GM18517 (cell line): Measurements from ENCODE around the gene PDE2A.

Experiments
- ATAC-seq: cut with Tn5 transposase; IDR thresholded peaks from one replicate; pipeline ENCODE4 v1.9.1; 2021; ENCODE audit warnings: mild to moderate bottlenecking, moderate library complexity; ENCODE audit not compliant: unreplicated experiment

Gene PDE2A

DNA sequence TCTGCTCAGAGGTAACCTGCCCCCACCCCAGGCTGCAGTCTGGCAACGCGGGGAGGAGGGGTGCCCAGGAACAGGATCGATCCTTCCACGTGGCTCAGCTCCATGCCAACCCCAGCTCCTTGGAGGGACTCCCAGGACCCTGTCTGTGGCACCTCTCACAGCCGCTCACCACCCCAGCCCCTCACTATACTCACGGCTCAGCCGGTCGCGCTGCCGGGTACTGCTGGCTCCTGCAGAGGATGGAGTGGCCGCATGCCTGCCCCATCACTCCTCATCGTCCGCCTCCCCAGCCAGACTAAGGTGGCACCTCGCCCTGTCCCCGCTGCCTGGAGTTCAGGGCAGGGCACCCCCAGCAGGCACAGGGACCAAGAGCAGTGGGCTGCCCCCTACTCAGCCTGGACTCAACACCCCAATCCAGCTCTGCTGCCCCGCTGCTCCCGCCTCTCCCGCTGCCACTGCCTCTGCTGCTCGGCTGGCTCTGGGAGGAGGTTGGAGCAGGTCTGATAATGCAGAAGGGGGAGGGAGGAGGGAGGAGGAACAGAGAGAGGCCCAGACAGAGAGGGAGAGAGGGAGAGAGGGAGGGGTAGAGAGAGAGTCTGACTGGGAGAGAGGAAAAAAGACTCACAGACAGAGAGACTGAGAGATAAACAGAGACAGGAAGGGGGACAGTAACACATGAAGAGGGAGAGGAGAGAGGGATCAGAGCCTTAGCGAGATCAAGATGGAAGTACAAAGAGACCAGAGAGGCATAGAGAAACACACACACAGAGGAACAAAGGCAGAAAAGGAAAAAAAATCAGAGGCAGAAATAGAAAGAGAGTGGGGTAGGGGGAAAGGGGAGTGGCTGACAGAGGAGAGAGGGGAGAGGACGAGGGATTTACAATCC is at the start of gene PDE2A:
Gene PDE2A, minus strand, starts transcription at position 480 of the 886 bp plus-strand sequence. Its CDS starts 215 bp downstream, at position 265.
- ATAC-seq: no peak

DNA sequence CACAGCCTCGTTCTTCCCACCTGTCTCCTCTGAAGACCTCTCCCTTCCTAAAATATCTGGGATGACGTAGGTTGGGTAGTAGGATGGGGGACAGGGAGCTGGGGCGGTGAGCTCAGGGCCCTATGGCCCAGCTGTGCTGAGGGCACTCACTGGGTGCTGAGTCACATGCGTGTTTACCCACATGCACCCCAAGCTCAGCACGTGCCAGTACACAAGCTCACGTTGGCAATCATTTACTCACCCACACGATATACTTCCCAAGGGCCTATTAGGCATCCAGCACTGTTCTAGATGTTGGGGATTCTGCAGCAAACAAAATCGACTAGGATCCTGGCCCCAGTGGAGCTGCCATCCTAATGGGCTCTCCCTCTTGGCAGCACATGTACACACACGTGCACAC is 49.3 kb upstream of the PDE2A start:
- no peak for ATAC-seq

DNA sequence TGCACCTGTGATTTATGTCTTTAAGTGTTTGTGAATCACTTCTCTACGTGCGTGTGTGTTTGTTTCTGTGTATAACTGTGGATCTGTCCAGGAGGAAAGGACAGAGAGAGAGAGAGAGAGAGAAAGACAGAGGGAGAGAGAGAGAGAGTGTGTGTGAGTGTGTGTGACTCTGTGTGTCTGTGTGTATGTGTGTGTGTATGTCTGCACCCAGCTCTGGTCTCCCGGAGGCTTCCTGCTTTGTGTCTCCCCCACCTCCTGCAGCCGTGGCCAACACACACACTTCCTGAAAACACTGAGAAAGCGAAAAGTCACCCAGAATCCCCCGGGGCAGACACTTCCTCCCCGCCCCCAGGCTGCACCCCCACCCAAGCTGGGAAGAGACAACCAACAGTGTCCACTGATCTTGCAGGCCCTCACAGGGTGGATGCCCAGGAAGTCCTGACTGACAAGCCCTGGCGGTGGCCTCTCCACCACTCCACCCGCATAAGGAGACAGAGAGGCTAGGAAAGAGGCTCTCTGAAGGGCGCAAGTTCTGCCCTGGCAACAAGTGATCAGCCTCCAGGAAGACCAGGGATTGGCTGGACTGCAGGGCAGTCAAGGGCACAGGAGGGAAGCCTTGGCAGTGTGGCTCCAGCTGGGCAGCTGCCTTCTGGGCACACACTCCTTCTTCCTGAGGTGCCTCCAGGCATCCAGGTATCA is 48.0 kb upstream of the PDE2A start:
- peak; percentile 55 for ATAC-seq

DNA sequence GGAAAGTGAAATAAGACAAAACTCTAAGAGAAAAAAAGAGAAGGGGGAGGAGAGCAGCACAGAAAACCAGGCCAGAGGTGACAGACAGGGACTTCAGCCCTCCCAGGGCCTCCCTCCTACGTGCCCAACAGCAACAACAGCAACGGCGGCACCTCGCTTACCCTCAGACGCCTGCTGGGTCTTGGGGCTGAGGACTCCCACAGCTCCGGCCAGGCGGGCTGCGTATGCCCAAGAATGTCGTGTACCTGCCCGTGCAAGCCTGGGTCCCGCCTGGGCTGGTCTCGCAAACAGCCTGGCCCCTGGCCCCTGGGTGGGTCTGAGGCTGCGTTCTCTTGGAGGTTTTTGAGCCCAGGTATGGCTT is 47.4 kb upstream of the PDE2A start:
- no peak for ATAC-seq

DNA sequence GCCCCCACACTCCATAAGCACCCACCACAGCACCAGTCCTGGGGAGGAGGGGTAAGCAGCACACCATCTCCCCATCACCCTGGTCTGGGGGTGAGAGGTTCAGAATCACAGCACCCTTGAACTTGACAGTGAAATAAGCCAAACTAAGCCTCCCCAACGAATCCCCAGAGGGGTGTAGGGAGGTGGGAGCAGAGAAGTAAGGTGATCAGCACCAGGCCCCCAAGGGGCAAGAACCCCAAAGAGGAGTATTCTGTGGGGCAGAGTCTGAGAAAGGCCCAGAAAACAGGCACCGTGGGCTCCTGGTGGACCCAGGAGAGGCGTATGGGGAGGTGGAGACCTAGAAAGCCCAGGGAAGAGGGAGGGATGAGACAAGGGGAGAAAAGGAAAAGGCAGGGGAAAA is 47.1 kb upstream of the PDE2A start:
- ATAC-seq: no peak

DNA sequence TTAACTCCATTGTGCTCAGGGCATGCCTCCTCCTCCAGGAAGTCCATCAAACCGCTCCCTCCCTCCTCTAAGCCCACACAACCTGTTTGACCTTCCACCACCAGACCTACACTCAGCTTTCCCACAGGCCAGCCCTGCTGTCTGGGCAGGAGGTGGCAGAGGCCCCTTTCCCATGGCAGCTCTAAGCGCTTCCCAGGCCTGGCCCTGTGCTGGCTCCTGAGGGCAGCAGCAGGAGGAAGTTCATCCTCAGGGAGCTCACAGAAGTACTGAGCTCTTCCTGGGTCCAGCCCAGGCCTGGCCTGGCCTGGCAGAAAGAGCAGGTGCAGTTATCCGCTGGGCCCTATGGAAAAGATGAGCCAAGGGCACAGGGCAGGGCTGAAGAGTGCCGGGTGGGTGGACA is 46.6 kb upstream of the PDE2A start:
- ATAC-seq: no peak

DNA sequence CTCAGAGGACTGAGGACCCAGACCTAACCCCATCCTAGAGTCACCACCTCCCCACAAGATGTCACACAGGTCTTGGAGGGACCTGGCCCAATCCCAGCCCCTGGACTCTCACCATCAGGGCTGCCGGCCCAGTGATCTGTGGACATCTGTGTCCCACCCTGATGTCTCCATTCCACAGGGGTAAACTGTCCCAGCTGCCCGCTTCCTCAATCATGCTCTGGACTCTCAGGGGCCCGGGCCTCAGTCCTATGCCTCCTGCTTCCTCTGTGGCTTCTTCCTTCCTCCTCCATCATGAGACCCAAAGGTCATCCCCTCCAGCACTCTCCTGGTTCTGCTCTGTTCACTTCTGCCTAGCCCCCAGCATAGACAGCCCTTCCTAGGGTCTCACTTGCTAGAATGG is 45.8 kb upstream of the PDE2A start:
- no peak for ATAC-seq

DNA sequence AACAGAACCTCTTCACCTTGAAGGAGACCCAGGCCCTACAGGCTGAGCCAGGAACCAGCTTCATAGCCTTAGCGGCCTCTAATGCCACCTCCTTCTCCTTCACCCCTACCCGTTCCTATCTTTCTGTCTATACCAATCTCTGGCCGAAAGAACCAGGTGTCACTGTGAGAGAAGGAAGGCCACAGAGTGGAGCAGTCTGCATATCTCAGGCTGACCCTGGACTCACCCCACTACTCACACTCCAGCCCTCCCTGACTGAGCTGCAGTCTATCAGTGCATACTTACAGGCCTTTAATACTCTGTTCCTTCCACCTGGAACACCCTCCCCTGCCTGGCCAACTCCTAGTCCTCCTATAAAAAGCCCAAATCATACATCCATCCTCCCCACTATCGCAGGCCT is 45.3 kb upstream of the PDE2A start:
- ATAC-seq: no peak

DNA sequence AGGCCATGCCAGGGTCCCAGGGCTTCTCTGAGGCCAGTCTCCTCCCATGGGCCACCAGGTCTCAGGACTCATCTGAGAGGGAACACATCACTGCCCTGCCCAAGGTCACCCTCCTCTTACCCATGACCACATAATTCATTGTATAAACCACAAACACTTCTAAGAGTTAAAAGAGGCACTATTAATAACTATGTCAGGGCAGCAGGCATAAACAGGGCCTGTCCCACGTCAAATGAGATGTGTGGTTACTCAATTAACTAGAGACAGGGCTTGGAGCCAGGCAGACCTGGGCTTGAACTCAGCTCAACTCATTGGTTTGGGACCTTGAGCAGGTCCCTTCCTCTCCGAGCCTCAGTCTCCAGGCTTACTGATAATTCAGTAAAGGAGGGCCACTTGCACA is 44.9 kb upstream of the PDE2A start:
- ATAC-seq: no peak

DNA sequence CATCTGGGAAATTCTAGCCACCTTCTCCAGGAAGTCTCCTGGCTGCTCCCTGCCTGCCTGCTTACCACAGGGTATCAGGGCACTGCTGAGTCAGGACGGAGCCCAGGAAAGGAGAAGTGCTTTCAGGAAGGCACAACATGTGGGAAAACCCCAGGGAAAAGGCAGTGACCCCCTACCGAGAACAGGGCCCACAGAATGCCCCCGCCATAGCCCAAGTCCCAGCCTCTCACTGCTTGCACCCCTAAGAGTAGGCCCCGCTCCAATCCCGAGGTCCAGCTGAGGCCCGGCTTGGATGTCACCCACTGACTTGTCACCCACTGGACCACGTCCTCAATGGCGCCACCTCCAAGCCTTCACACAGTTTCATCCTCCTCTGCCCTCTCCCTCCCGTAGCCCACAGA is 43.9 kb upstream of the PDE2A start:
- ATAC-seq: no peak

DNA sequence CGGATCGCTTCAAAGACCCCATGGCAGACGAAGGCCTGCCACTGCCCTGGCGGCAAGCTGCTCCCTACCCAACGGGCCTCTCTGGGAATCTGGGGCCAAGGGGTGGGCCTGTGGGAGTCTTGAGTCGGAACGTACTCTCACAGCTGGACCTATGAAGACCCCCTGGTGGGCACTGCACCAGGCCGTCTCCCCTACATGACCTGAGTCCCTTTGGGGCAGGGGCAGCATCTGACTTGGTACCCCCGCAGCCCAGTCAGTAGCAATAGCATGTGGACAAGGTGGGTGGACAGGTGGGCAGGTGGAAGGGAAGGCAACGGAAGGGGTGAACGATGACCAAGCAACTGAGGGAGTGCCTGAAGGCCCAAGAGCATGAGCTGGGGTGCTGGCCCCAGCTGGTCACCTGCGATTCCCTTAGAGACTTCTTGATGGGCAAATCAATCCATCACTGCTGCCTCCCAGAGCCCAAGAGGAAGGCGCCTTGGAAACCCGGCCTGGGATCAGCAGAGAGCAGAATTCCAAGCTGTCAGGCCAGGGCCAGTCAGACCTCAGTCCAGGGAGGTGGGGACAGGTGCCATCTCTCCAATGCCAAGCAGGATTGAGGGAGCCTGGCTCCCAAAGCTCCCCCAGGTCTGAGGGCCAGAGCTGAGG is 42.7 kb upstream of the PDE2A start:
- no peak for ATAC-seq

DNA sequence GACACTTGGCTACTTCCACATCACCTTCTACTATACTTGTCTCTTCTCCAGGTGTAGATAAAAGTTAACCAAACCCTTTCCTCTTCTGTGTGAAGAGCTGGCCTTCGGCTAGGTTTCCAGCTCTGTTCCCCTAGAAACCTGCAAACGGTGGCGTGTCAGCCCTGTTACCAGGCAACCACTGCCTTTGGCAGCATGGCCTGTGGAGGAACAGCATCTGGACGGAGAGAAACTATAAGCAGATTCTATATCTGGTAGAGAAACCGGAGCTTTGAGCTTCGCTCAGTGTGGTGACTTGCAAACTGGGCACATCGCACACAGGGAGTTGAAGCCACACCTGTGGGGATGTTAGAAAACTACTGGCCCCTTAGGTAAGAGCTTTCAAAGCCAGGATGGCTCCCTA is 42.1 kb upstream of the PDE2A start:
- ATAC-seq: no peak

DNA sequence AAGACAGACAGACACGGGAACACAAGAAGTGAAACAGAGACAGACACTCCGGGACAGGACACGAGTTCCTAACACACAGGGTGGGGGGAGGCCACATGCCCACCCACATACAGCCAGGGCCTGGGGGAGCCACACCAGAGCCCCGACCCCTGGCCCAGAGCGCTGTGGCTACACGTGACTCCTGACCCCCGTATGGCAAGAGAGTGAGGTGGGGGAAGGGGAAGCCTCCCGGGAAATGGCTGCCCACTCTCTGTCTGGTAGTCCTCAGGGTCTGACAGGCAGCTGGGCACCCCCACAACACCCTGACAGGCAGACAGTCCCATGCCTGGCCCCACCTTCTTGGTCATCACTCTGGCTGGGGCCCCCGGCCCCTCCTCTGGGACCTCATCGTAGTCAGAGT is 38.6 kb upstream of the PDE2A start:
- no peak for ATAC-seq

DNA sequence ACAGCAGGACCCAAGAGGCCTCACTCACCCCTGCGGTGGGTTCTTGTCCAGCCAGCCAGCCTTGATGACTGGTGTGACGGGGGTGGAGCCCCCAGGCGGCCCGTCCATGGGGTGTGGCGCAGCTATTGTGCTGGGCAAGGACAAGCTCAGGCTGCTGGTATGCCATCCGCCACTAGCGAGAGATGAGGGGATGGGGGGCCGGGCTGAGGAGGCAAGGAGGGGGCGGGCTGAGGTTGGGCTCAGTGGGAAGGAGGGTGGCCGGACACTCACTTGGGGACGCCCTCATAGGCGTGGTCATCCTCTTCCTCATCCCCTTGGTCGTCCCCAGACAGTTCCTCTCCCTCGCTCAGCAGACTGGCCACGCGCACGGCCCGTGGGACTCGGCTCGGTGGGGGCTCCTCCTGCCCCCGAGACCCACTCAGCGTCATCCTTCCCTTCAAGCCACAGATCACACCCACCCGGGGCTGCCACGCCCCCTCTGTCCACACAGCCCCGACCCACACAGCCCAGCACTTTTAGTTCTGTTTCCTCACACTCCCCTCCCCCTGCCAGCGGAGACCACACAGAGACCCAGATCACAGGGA is 38.0 kb upstream of the PDE2A start:
- ATAC-seq: no peak

DNA sequence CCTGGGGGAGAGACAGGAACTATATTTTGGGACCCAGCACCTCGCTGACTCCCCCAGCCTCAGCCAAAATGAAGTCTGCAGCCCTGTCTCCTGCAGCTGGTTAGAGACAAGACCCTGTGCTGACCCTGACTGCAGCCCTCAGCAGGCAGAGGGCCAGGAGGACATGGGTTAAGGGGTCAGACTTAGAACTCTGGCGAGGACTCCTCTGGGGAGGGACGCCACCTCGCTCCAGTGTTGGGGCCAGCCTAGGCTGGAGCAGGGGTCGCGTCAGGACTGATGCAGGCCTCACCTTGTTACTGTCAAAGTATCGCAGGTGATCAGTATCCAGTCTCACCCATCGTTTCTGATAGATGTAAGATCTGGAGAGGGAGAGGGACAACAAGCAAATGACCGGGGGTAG is 36.9 kb upstream of the PDE2A start:
- ATAC-seq: no peak

DNA sequence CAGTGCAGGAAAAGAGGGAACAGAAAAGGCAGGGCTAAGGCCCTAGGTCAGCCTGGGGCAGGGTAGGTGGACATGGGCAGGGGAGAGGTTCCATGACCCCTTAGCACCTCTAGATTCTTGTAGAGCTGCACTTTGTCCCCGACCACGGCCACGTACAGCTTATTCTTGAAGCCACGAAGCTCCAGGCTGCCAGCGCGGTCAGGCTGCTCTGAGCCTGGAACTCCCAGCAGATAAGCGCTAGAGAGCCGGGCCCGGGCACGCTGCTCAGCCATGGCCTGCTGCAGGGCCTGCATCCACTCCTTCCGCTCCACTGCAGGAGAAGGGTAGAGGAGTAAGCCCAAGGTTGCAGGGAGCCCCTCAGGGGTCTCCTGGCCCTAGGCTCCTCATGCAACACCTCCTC is 36.1 kb upstream of the PDE2A start:
- ATAC-seq: no peak

DNA sequence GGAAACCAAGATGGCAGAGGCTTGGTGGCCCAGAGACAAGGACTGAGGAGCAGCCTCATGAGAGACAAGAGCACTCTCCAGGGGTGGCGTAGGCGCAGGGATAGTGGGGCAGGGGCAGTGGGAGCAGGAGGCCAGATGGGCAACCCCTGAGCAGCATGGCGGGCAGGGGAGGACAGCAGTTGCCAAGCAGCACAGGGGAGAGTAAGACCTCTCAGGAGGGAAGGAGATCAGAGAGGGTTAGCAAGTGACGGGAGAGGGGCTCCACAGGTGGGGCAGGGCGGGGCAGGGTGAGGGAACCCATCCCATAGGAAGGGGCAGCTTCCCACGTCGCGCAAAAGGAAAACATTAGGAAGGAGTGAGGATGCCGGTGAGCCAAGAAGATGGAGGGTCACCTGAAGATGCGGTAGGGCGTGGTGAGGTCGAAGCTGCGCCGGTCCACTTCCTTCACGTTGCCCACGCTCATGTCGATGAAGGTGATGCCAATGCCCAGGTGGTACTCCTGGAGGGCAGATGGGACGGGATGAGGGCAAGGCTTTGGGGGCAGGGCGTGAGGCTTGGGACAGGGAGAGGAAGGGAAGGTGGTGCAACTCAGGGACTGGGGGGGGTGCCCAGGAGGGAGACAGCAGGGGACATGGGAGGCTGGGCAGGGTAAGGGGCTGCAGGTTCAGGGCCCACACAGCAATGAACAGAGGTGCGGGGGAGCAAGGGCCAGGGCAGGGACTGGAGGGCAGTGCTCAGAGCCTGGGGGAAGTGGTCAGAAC is 35.4 kb upstream of the PDE2A start:
- no peak for ATAC-seq

DNA sequence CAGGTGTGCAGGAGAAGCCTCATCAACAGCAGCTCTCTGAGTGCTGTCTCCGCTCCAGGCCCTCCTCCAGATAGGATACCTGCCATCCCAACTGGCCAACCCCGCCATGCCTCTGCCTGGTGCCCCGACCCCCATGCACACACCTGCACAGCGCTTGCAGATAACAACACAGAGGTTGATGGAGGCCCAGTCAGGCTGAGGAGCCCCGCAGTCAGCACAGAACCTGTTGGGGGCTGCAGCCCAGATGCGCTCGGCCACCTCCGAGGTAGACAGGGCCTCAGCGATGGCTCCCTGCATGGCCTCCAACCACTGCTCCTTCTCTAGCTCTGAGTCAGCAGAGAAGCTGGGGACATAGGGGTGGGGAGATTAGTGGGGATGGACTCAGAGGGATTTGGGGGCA is 32.8 kb upstream of the PDE2A start:
- ATAC-seq: no peak

DNA sequence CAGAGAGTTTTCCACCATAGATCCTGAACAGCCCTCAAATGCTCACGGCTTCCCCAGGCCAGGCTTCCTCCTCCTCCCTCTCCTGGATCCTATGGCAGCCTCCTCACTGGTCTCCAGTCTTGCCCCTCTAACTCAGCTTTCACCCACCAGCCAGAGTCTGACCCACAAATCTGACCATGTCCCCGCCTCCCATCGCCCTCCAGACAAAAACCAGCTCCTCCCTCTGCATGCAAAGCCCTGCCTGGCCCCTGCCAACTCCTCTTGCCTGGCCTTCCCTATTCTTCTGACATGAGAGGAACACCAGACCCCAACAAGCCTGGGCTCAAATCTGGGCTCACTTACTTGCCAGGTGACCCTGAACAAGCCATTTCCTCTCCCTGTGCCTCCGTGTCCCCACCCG is 32.4 kb upstream of the PDE2A start:
- ATAC-seq: no peak

DNA sequence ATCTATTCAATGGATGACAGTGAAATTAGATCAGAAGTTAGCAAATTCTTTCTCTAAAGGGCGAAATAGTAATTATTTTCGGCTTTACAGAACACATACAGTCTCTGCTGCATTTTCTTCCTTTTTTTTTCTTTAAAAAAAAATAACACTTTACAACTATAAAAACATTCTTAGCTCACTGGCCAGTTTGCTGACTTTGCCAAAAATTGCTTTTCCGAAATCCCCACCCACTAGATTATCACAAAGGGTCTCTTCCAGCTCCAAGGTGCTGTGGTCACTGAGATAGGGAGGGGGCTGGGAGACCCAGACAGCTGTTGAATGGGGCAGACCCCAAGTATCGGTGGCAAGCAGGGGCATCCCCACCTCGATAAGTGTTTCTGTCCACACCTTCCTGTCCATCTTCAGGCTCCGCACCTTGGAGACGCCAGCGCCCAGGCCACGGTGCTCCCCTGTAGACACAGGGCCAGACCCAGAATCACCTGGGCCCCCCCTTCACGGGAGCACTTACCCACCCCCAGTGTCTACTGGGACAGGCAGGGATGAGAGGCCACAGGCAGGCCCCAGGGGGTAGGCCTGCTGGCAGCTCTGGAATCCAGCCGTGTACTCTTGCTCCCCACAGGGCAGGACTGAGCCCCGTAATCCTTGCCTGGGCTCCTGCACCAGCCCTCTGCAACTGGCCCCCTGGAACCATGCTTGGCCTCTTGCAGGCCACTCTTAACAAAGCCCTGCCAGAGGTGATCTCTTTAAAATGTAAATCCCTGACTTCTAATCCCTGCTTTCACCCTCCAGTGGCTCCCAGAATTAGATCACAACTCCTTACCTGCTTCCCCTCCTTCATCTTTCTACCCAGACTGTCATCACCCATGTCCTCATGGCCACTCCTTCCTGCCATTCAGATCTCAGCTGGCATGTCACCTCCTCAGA is 31.5 kb upstream of the PDE2A start:
- ATAC-seq: no peak
